Lower leg skin (tissue), 4 donors: ENCODE data around the gene SELENOS. TPM values are rescaled to one million over a fixed set of nuclear protein-coding genes. Genes with fewer than 3 reads are reported as not detected.

Experiments used
- DNase-seq, 2 donors: peaks; one replicate each; pipeline ENCODE4 v3.0.0-alpha.2; 2019; ENCODE audit warnings: low spot score in 2 of 2
- H3K4me3 ChIP-seq: fragments of 200-600 bp; sonication (generic); 2 replicates; pipeline ENCODE4 v1.5.1; 2017; ENCODE audit warnings: mild to moderate bottlenecking, low read depth; ENCODE audit not compliant: poor library complexity, severe bottlenecking
- CTCF ChIP-seq, 3 donors: fragments of 450-650 bp; IDR thresholded peaks; one replicate each; pipeline ENCODE4 v1.5.1; 2016; ENCODE audit warnings: antibody characterized with exemption in 3 of 3, mild to moderate bottlenecking in 3 of 3, moderate library complexity in 2 of 3
- POLR2A ChIP-seq, 2 donors: fragments of 450-650 bp; IDR thresholded peaks; one replicate each; pipeline ENCODE4 v1.6.1; 2016 to 2017; ENCODE audit warnings: antibody characterized with exemption in 2 of 2, mild to moderate bottlenecking in 1 of 2, moderate library complexity in 1 of 2
- WGBS, 2 donors: methylation state at CpG; one replicate each; pipeline ENCODE4 v1.1.5; 2018; 5-methylcytosine and 5-hydroxymethylcytosine counted together
- intact Hi-C: fragments of 100-400 bp; cut with DNase I; formaldehyde crosslinking; loops from one replicate; pipeline ENCODE4 v1.15.0; 2023; ENCODE audit warnings: low total_unique reads
- total RNA-seq, 4 donors: library from RNA; depleted of rRNA; stranded (reverse); fragments of >200 nt; gene quantifications; one replicate each; pipeline ENCODE4 v1.1.0, GENCODE V29; 2016

Gene SELENOS
- total RNA-seq, 4 donors from 2014 or later, result 64.9 to 74.5 (median 67.8) TPM

GRCh38 chr15:101256757-101257156 lies 20.5 kb downstream of the SELENOS start:
- no peak for DNase-seq
- intact Hi-C loops, result loop anchor here (5.0 kb wide), 1 partner anchor 169 kb away; no protein-coding TSS in a partner anchor
- TF ChIP-seq POLR2A (IDR thresholded peaks at IDR 0.05), result no peak
- TF ChIP-seq CTCF (IDR thresholded peaks at IDR 0.05), result no peak
- 91 to 94% methylated on average over 6 of the region's 6 CpGs for WGBS, 2 donors
- no peak overlapping the region for H3K4me3 ChIP-seq

GRCh38 chr15:101255615-101256241 lies 21.6 kb downstream of the SELENOS start:
- TF ChIP-seq CTCF (IDR thresholded peaks at IDR 0.05), result no peak
- no peak for TF ChIP-seq POLR2A (IDR thresholded peaks at IDR 0.05)
- DNase-seq, result peak in 1 of 2 donors; percentile 61
- H3K4me3 ChIP-seq, result no peak overlapping the region
- intact Hi-C loops, result loop anchor here (5.0 kb wide), 1 partner anchor 168 kb away; no protein-coding TSS in a partner anchor
- WGBS, 2 donors, result 50 to 56% methylated on average over 8 of the region's 8 CpGs

GRCh38 chr15:101255051-101255395 lies 22.3 kb downstream of the SELENOS start:
- 71% methylated on average over 5 of the region's 5 CpGs for WGBS, 2 donors
- intact Hi-C loops, result loop anchor here (5.0 kb wide), 1 partner anchor 168 kb away; no protein-coding TSS in a partner anchor
- H3K4me3 ChIP-seq, result no peak overlapping the region
- TF ChIP-seq POLR2A (IDR thresholded peaks at IDR 0.05) (no peak), CTCF (IDR thresholded peaks at IDR 0.05) (no peak)
- peak in 1 of 2 donors; percentile 53 for DNase-seq

GRCh38 chr15:101254157-101255050 lies 22.9 kb downstream of the SELENOS start:
- intact Hi-C loops, result loop anchor here (5.0 kb wide), 2 partner anchors 167 to 237 kb away; no protein-coding TSS in a partner anchor
- 83 to 86% methylated on average over 11 of the region's 11 CpGs for whole genome bisulfite sequencing, 2 donors
- peak in 1 of 2 donors; percentile 50 for DNase-seq
- TF ChIP-seq POLR2A (IDR thresholded peaks at IDR 0.05) (no peak), CTCF (IDR thresholded peaks at IDR 0.05) (no peak)
- no peak overlapping the region for H3K4me3 ChIP-seq

GRCh38 chr15:101252836-101253235 lies 24.4 kb downstream of the SELENOS start:
- TF ChIP-seq POLR2A (IDR thresholded peaks at IDR 0.05), result no peak
- no peak for TF ChIP-seq CTCF (IDR thresholded peaks at IDR 0.05)
- WGBS, 2 donors, result 32 to 42% methylated on average over 3 of the region's 3 CpGs
- no peak overlapping the region for H3K4me3 ChIP-seq
- DNase-seq, result no peak
- intact Hi-C loops, result loop anchor here (5.0 kb wide), 1 partner anchor 236 kb away; no protein-coding TSS in a partner anchor
